Nephron (organoid): ENCODE measurements around the gene ARFIP1.

Source experiments
- H3K27ac Mint-ChIP-seq, 3 experiments: 2 replicates each; pipeline ENCODE4 v1.8.0; 2020; ENCODE audit warnings: mixed read lengths in 3 of 3, mild to moderate bottlenecking in 2 of 3, moderate library complexity in 1 of 3
- H3K27me3 Mint-ChIP-seq: 2 replicates; pipeline ENCODE4 v1.8.0; 2021; ENCODE audit warnings: low read depth, mild to moderate bottlenecking, moderate library complexity, mixed read lengths
- H3K36me3 Mint-ChIP-seq: 2 replicates; pipeline ENCODE4 v1.8.0; 2020; ENCODE audit warnings: low read depth, mixed read lengths
- H3K4me1 Mint-ChIP-seq: 2 replicates; pipeline ENCODE4 v1.8.0; 2020; ENCODE audit warnings: mixed read lengths
- H3K4me3 Mint-ChIP-seq, 3 experiments: 2 replicates each; pipeline ENCODE4 v1.8.0; 2020; ENCODE audit warnings: mild to moderate bottlenecking in 3 of 3, mixed read lengths in 3 of 3, moderate library complexity in 2 of 3
- H3K9me3 Mint-ChIP-seq: 2 replicates; pipeline ENCODE4 v1.8.0; 2020; ENCODE audit warnings: mixed read lengths
- CTCF ChIP-seq, 3 experiments: fragments of 200-600 bp; sonication (generic); IDR thresholded peaks; one replicate each; pipeline ENCODE4 v1.5.0; 2021; ENCODE audit warnings: antibody characterized with exemption in 3 of 3; ENCODE audit not compliant: unreplicated experiment in 3 of 3

ARFIP1 gene

GRCh38 chr4:152960082-152960481 is 180.3 kb downstream of the ARFIP1 start:
- no peak overlapping the region for H3K27ac Mint-ChIP-seq
- H3K9me3 Mint-ChIP-seq = no peaks in the 10 kb centered on the region
- no peak overlapping the region for H3K4me3 Mint-ChIP-seq
- H3K4me1 Mint-ChIP-seq = peaks cover 32% of the 10 kb centered on the region
- no peak for TF ChIP-seq CTCF (IDR thresholded peaks at IDR 0.05; ENCODE audit: unreplicated experiment in 3 of 3)
- no peaks in the 10 kb centered on the region for H3K36me3 Mint-ChIP-seq
- H3K27me3 Mint-ChIP-seq = peaks cover 11% of the 10 kb centered on the region

DNA sequence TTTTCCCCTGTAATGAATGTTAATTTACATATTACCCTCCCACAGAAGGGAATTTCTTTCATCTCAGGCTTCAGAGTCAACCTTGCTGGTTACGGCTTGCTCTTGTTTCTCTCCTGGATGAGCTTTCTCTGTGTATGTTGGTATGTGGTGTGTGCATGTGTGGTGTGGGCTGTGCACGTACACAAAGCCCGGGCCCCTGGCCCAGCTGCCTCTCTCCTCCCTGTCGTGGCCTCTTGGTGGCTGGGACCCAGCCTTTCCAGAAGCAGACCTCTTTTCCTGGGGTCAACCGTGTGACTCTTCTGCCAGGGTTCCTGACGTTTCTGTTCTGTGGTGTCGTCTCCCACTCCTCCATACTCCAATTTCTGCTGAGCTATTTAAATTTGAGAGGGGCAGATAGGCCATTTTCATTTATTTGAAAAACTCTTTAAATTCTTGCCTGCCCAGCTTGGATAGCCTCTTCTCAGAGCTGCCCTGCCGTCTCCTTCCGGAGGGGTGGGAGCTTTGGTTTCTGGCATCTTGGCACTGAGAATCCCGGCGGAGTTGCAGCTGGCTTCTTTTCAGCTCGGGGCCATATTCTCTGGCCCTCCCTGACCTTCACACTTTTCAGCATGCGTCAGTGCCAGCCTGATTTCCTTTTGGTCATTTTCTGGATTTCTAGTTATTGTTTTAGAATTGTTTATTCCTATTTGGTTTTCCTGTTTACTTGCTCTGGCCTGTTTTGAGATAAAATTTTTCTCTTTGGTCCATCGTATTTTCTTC is 181.4 kb downstream of the ARFIP1 start:
- no peaks in the 10 kb centered on the region for H3K9me3 Mint-ChIP-seq
- H3K36me3 Mint-ChIP-seq = no peaks in the 10 kb centered on the region
- H3K27ac Mint-ChIP-seq = no peak overlapping the region
- peaks cover 25% of the 10 kb centered on the region for H3K4me1 Mint-ChIP-seq
- TF ChIP-seq CTCF (IDR thresholded peaks at IDR 0.05; ENCODE audit: unreplicated experiment in 3 of 3) = no peak
- no peak overlapping the region for H3K4me3 Mint-ChIP-seq
- H3K27me3 Mint-ChIP-seq = peaks cover 11% of the 10 kb centered on the region

DNA sequence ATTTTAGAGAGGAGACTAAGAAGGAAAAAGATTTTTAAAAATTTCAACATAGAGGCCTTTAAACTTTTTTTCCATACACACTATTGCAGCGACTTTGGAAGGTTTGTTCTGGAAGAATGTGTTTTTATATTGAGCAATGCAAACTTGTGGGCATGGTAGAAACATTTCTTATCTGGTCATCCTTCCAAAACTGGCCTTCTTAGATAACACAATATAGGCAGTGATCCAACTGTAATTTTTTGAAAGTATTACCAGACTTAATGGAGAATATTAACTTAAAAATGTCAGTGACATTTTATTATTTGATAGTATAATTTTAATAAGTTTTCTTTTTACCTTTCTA is 182.0 kb downstream of the ARFIP1 start:
- H3K4me3 Mint-ChIP-seq = no peak overlapping the region
- no peak overlapping the region for H3K27ac Mint-ChIP-seq
- H3K9me3 Mint-ChIP-seq = no peaks in the 10 kb centered on the region
- peaks cover 19% of the 10 kb centered on the region for H3K4me1 Mint-ChIP-seq
- H3K36me3 Mint-ChIP-seq = no peaks in the 10 kb centered on the region
- no peak for TF ChIP-seq CTCF (IDR thresholded peaks at IDR 0.05; ENCODE audit: unreplicated experiment in 3 of 3)
- peaks cover 10% of the 10 kb centered on the region for H3K27me3 Mint-ChIP-seq
